GM19463 (cell line): ENCODE results near the gene MBOAT1.

ENCODE experiments used
- ATAC-seq: cut with Tn5 transposase; IDR thresholded peaks from one replicate; pipeline ENCODE4 v1.9.1; 2021; ENCODE audit warnings: mild to moderate bottlenecking, moderate library complexity; ENCODE audit not compliant: unreplicated experiment

The MBOAT1 gene

DNA sequence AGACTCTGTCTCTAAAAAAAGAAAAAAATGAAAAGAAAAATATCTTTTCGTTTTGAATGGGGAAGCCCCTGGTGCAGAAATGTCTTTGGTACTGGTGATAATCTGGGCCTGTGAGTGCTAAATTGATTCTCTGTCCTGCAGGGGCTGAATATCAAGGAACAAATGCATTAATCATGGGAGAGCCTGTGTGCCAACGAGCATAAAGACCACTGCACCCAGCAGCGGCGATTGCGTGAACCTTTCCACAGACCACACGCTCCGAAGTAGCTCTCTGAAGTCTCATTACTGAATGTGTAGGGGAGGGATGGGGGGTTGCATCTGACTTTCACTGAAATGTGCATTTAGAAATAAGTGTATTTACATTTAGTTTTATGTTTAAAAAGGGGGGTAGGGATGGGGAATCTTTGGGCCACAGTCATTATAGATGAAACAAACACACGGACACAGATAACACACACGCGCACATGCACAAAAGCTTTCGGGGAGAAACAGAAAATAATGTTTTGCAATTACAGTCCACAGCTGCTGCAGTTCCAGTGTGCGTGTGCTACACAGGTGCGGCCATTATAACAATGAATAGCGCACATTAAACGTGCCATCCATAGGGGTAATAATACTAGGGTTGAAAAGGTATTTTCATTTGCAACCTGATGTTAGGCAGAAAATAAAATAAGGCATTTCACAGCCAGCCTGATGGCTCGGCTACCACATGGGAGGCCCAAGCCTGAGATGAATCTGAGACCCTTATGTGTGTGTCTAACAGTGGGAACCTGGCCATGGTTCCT lies 154.0 kb downstream of the MBOAT1 start:
- no peak for ATAC-seq

DNA sequence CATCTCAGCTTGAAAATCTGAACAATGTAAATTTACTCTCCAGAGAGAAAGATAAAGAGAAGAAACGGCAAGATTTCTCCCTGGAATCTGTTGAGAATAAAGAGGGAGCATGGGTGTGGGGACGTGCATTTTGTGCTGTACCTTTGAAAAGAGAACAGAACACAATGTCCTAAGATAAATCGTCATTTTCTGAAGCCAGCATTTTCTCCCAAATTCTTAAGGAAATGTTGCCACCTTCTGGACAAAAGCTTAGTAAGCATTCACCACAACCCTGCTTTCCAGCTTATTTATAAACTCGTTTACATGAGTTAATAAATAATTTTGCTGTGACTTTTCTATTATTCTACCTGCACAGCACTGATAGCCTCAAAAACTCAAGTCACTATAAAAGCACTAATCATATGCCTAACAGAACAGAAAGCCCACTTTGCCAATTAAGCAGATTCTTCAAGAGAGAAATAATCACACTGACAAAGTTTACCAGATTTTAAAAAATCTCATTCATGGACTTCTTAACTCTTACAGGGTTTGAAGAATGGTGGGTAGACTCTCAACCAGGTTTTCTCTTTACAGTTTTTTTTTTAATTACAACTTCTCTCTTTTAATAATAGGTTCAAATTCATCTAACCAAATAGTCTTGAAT lies 155.8 kb downstream of the MBOAT1 start:
- ATAC-seq: peak; percentile 65

DNA sequence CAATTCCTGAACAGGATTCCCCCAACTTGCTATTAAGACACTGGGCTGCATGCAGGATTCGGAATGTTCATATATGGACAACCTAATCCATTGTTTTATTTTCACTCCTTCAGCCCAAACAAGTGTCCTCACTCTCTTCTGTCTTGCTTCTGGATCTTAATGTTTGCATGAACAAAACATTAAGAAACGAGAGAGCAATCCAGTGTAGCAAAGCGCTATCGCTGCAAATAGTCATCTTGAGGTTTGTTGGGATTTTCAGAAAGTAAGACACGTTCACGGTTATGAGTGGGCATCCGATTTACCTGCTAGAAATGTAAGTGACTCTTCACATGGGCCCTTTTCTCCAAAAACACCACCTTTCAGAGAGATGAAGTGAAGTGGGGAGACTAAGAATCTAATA lies 156.4 kb downstream of the MBOAT1 start:
- no peak for ATAC-seq
